ENCODE data around the gene RPS6KA1. TPM values are rescaled to one million over a fixed set of nuclear protein-coding genes. Genes with fewer than 3 reads are reported as not detected.

RPS6KA1 gene
- total RNA-seq, 1 donor from 2014 or later, result 61.3 TPM

DNA sequence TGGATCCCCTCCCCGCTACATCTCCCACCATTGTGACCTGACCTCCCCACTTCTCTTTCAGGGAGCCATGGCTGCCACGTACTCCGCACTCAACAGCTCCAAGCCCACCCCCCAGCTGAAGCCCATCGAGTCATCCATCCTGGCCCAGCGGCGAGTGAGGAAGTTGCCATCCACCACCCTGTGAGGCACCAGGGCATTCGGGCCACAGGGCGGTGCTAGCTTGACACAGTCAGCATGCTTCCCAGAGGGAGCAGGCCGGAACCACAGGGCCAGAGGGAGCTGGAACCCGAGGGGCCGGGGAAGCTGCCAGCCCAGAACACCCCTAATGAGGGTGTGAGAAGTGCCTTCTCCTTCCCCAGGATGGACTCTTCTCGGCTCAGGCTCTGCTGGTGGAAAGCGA is 44.5 kb downstream of the RPS6KA1 start:
- FAIRE-seq (no peak), DNase-seq (ENCODE audit: low read depth) (no peak)
- H3K4me3 ChIP-seq (ENCODE audit: low read depth, low read length), result no peak overlapping the region
- peaks cover 34% of the 10 kb centered on the region for H3K36me3 ChIP-seq (ENCODE audit: control insufficient read depth, insufficient read depth, low read length)
- TF ChIP-seq, protein P1, sequence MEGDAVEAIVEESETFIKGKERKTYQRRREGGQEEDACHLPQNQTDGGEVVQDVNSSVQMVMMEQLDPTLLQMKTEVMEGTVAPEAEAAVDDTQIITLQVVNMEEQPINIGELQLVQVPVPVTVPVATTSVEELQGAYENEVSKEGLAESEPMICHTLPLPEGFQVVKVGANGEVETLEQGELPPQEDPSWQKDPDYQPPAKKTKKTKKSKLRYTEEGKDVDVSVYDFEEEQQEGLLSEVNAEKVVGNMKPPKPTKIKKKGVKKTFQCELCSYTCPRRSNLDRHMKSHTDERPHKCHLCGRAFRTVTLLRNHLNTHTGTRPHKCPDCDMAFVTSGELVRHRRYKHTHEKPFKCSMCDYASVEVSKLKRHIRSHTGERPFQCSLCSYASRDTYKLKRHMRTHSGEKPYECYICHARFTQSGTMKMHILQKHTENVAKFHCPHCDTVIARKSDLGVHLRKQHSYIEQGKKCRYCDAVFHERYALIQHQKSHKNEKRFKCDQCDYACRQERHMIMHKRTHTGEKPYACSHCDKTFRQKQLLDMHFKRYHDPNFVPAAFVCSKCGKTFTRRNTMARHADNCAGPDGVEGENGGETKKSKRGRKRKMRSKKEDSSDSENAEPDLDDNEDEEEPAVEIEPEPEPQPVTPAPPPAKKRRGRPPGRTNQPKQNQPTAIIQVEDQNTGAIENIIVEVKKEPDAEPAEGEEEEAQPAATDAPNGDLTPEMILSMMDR (IDR thresholded peaks at IDR 0.05; ENCODE audit: insufficient read depth, low read length, severe bottlenecking), result no peak
- no peaks in the 10 kb centered on the region for H3K27me3 ChIP-seq (ENCODE audit: control insufficient read depth, insufficient read depth, low read length)

DNA sequence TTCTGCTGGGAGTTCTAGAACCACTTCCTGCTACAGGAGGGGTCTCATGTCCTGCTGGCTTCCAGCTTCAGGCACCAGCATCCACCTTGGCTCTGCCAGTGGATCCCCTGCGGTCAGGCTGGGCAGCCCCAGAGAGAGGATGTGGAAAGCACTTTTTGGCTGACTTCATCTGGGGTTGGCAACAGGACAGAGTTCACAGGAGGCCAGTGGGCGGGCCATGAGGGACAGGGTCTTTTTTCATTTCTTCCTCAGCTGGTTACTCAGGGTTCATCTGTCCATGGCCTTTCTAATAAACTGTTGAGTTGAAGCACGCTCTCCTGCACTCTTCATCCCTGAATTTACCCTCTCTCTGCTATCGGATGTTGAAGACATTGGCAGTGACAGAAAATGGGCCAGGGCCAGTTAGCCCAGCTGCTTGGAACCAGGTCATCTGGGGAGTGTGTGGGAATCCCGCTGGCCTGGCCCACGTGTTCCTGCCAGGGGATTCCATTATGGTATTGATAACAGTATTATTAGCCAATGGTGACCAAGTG is 45.2 kb downstream of the RPS6KA1 start:
- H3K36me3 ChIP-seq (ENCODE audit: control insufficient read depth, insufficient read depth, low read length), result peaks cover 30% of the 10 kb centered on the region
- TF ChIP-seq, protein P1 (IDR thresholded peaks at IDR 0.05; ENCODE audit: insufficient read depth, low read length, severe bottlenecking), result no peak
- no peak for FAIRE-seq
- H3K4me3 ChIP-seq (ENCODE audit: low read depth, low read length), result no peak overlapping the region
- DNase-seq (ENCODE audit: low read depth), result no peak
- no peaks in the 10 kb centered on the region for H3K27me3 ChIP-seq (ENCODE audit: control insufficient read depth, insufficient read depth, low read length)

DNA sequence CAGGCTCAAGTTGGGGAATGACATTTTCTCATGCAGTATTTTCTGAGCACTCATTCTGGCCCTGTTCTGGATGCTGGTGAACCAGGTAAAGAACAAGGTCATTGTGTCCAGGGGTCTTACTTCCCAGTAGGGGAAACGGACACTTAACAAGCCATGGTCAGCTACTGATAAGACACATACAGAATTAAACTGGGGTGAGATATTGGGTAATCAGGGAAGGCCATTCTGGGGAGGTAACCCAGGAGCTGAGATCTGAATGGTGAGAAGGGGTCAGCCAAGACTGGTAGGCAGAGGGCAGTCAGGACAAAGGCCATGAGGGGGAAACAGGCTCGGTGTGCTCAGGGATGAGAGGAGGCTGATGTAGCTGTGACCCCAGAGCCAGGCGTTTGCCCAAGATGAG is 45.8 kb downstream of the RPS6KA1 start:
- TF ChIP-seq, protein P1 (IDR thresholded peaks at IDR 0.05; ENCODE audit: insufficient read depth, low read length, severe bottlenecking), result no peak
- DNase-seq (ENCODE audit: low read depth), result no peak
- Histone ChIP-seq H3K4me3 (ENCODE audit: low read depth, low read length) (no peak overlapping the region), H3K27me3 (ENCODE audit: control insufficient read depth, insufficient read depth, low read length) (no peaks in the 10 kb centered on the region), H3K36me3 (ENCODE audit: control insufficient read depth, insufficient read depth, low read length) (peaks cover 30% of the 10 kb centered on the region)
- FAIRE-seq, result no peak

DNA sequence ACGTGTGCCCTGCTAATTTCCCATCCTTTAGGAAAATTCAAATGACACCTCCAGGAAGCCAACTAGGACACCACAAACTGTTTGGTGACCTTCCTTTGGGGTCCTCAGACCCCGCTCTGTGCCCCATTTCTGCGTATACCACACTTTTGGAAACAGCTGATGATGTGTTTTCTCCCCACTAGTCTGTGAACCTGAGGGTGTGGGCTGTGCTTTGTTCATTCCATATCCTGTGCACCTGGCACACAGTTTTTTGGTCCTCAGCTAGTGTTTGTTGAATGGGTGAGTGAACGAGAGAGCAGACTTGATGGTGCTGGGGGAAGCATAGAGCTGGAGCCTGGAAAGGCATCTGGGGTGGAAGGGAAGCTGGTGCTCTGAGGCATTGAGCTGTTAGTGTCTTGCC is 48.6 kb downstream of the RPS6KA1 start:
- no peak for FAIRE-seq
- peaks cover 12% of the 10 kb centered on the region for H3K36me3 ChIP-seq (ENCODE audit: control insufficient read depth, insufficient read depth, low read length)
- H3K4me3 ChIP-seq (ENCODE audit: low read depth, low read length), result no peak overlapping the region
- DNase-seq (ENCODE audit: low read depth), result no peak
- TF ChIP-seq, protein P1 (IDR thresholded peaks at IDR 0.05; ENCODE audit: insufficient read depth, low read length, severe bottlenecking), result no peak
- H3K27me3 ChIP-seq (ENCODE audit: control insufficient read depth, insufficient read depth, low read length), result no peaks in the 10 kb centered on the region

DNA sequence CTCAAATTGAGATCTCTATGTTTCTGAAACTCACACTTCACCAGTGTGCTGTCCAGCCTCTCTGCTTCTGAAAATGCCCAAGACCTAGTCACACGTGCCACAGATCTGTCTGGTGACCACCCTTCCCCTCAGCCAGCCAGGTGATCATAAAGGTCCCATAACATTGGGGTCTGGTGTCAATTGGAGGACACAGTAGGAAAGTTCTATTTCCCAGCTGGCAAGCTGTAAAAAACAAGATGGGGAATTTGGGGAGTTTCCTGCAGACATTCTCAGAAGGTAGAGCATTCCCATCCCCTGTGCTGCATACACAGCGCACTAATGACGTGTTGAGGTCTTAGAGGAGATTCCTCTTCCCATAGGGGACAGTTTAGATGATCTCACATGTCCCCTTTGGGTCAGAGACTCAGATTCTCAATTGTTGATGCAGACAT is 50.1 kb downstream of the RPS6KA1 start:
- Histone ChIP-seq H3K4me3 (ENCODE audit: low read depth, low read length) (no peak overlapping the region), H3K27me3 (ENCODE audit: control insufficient read depth, insufficient read depth, low read length) (no peaks in the 10 kb centered on the region), H3K36me3 (ENCODE audit: control insufficient read depth, insufficient read depth, low read length) (peaks cover 3% of the 10 kb centered on the region)
- FAIRE-seq (peak; percentile 92), DNase-seq (ENCODE audit: low read depth) (no peak)
- TF ChIP-seq, protein P1 (IDR thresholded peaks at IDR 0.05; ENCODE audit: insufficient read depth, low read length, severe bottlenecking), result no peak

DNA sequence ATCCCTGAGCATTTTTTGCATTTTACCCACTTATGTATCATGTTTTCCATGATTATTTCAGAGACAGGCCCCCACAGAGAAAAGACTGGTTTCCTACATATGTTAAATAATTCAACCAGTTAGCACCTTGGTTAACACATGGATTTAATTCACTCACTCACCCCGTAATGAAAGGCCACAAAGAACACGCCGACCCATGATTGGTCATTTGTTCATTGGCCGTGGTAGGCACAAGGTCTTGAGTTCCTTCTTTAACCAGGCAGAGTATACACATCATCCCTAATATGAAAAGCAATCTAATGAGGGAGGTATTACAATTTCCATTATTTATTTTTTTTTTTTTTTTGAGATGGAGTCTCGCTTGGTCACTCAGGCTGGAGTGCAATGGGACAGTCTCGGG is 50.6 kb downstream of the RPS6KA1 start:
- TF ChIP-seq, protein P1 (IDR thresholded peaks at IDR 0.05; ENCODE audit: insufficient read depth, low read length, severe bottlenecking), result no peak
- no peak for DNase-seq (ENCODE audit: low read depth)
- FAIRE-seq, result no peak
- Histone ChIP-seq H3K36me3 (ENCODE audit: control insufficient read depth, insufficient read depth, low read length) (no peaks in the 10 kb centered on the region), H3K27me3 (ENCODE audit: control insufficient read depth, insufficient read depth, low read length) (no peaks in the 10 kb centered on the region), H3K4me3 (ENCODE audit: low read depth, low read length) (no peak overlapping the region)

Data from bronchial epithelial cell (primary cell).